ENCODE measurements around the gene SYT1. TPM values are rescaled to one million over a fixed set of nuclear protein-coding genes. Genes with fewer than 3 reads are reported as not detected.

Gene SYT1
- total and polyA plus RNA-seq, 8 donors = 0.16 to 1.2 (median 0.26) TPM

DNA sequence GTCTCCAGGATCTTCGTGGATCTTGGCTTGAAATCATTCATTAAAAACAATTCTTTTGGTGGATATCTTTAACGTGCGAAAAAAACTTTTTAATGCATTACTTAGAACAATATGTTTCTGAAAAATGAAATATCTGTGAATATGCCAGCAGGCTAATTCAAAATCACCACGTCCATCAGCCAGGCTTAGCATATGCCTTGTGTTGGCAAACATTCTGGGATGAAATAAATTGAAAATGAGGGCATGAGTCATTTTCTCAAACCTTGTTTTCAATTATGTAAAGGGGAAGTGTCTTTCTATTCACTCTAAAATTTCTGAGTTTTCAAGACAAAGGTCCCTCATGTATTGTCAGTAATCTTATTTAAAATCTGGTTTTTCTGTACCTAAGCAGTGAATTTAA, 432.3 kb downstream of the SYT1 start:
- H3K27ac ChIP-seq = no peak overlapping the region
- no peak for DNase-seq
- no peak overlapping the region for H3K4me3 ChIP-seq
- intact Hi-C loops (cut with DNase I) = no loop called here
- H3K4me1 ChIP-seq = no peaks in the 10 kb centered on the region
- no peak for ATAC-seq
- H3K36me3 ChIP-seq = no peaks in the 10 kb centered on the region
- no peaks in the 10 kb centered on the region for H3K27me3 ChIP-seq
- no peak for FAIRE-seq
- 65% methylated on average over 4 of the region's 4 CpGs for WGBS, 2 donors
- H3K9me3 ChIP-seq = no peaks in the 10 kb centered on the region
- TF ChIP-seq, protein P1, sequence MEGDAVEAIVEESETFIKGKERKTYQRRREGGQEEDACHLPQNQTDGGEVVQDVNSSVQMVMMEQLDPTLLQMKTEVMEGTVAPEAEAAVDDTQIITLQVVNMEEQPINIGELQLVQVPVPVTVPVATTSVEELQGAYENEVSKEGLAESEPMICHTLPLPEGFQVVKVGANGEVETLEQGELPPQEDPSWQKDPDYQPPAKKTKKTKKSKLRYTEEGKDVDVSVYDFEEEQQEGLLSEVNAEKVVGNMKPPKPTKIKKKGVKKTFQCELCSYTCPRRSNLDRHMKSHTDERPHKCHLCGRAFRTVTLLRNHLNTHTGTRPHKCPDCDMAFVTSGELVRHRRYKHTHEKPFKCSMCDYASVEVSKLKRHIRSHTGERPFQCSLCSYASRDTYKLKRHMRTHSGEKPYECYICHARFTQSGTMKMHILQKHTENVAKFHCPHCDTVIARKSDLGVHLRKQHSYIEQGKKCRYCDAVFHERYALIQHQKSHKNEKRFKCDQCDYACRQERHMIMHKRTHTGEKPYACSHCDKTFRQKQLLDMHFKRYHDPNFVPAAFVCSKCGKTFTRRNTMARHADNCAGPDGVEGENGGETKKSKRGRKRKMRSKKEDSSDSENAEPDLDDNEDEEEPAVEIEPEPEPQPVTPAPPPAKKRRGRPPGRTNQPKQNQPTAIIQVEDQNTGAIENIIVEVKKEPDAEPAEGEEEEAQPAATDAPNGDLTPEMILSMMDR (IDR thresholded peaks at IDR 0.05) = no peak

DNA sequence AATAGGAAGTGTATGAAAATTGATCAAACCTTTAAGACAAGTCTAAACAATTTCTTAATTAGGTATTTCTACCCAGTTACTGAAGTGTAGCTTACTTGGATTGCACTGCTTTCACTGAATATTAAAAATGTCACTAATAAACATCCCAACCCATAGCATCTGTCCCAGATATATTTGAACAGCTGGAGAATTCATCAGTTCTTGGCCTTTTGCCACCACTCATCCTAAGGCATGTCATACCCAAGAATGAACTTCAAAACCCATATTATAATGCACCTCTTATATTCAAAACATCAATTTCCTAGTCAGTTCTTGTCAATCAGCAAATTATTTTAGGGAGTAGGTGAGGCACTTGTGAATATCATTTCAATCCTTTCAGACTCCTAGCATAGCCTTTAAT, 433.9 kb downstream of the SYT1 start:
- Histone ChIP-seq H3K27ac (no peak overlapping the region), H3K9me3 (no peaks in the 10 kb centered on the region), H3K36me3 (no peaks in the 10 kb centered on the region), H3K27me3 (no peaks in the 10 kb centered on the region), H3K4me3 (no peak overlapping the region), H3K4me1 (no peaks in the 10 kb centered on the region)
- FAIRE-seq (no peak), DNase-seq (no peak), ATAC-seq (no peak)
- intact Hi-C loops (cut with DNase I) = no loop called here
- TF ChIP-seq, protein P1 (IDR thresholded peaks at IDR 0.05) = no peak

GRCh38 chr12:79299447-79300198, 435.0 kb downstream of the SYT1 start:
- ATAC-seq = no peak
- Histone ChIP-seq H3K9me3 (no peaks in the 10 kb centered on the region), H3K27me3 (no peaks in the 10 kb centered on the region), H3K27ac (no peak overlapping the region), H3K4me1 (no peaks in the 10 kb centered on the region), H3K36me3 (no peaks in the 10 kb centered on the region), H3K4me3 (no peak overlapping the region)
- intact Hi-C loops (cut with DNase I) = no loop called here
- no peak for DNase-seq
- 50 to 61% methylated on average over 5 of the region's 5 CpGs for WGBS, 2 donors
- TF ChIP-seq, protein P1 (IDR thresholded peaks at IDR 0.05) = no peak
- no peak for FAIRE-seq

DNA sequence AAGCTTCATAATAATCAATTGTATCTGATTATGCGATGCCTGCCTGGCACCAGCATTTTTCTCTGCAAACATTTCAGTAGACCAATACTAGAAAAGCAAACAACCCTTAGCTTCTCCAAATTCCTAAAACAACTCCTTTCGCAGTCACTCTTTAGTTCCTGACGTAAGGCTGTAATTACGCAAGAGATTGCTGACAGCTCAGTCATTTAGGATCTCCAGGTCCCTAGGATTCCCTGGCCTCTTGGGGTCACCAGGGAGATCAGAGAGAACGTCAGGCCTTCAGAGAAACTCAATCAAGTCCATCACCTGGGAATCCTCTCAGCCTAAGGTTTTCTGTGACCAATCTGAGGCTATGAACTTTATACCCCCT, 435.6 kb downstream of the SYT1 start:
- no peaks in the 10 kb centered on the region for H3K27me3 ChIP-seq
- no peak overlapping the region for H3K4me3 ChIP-seq
- no peak for DNase-seq
- WGBS, 2 donors = 57% methylated on average over 5 of the region's 5 CpGs
- no peaks in the 10 kb centered on the region for H3K36me3 ChIP-seq
- no peaks in the 10 kb centered on the region for H3K9me3 ChIP-seq
- TF ChIP-seq, protein P1 (IDR thresholded peaks at IDR 0.05) = no peak
- H3K27ac ChIP-seq = no peak overlapping the region
- FAIRE-seq = no peak
- intact Hi-C loops (cut with DNase I) = no loop called here
- ATAC-seq = no peak
- no peaks in the 10 kb centered on the region for H3K4me1 ChIP-seq

- FAIRE-seq = no peak
- H3K27me3 ChIP-seq = no peaks in the 10 kb centered on the region
- DNase-seq = no peak
- no peaks in the 10 kb centered on the region for H3K36me3 ChIP-seq
- TF ChIP-seq, protein P1 (IDR thresholded peaks at IDR 0.05) = no peak
- H3K27ac ChIP-seq = no peak overlapping the region
- H3K9me3 ChIP-seq = no peaks in the 10 kb centered on the region
- no peaks in the 10 kb centered on the region for H3K4me1 ChIP-seq
- WGBS, 2 donors = 68 to 73% methylated on average over 3 of the region's 3 CpGs
- no peak for ATAC-seq
- no peak overlapping the region for H3K4me3 ChIP-seq
- intact Hi-C loops (cut with DNase I) = no loop called here
These were observed 436.6 kb downstream of the SYT1 start for GRCh38 chr12:79301181-79301580.
